NCI-H2081 treated with DMSO at 0.1 percent for 48 hours (cell line): ENCODE results near the gene KPNB1.

Source experiments
- DNase-seq: peaks from one replicate; lab custom pipeline; 2025; lab: John Stamatoyannopoulos, UW

The KPNB1 gene

DNA sequence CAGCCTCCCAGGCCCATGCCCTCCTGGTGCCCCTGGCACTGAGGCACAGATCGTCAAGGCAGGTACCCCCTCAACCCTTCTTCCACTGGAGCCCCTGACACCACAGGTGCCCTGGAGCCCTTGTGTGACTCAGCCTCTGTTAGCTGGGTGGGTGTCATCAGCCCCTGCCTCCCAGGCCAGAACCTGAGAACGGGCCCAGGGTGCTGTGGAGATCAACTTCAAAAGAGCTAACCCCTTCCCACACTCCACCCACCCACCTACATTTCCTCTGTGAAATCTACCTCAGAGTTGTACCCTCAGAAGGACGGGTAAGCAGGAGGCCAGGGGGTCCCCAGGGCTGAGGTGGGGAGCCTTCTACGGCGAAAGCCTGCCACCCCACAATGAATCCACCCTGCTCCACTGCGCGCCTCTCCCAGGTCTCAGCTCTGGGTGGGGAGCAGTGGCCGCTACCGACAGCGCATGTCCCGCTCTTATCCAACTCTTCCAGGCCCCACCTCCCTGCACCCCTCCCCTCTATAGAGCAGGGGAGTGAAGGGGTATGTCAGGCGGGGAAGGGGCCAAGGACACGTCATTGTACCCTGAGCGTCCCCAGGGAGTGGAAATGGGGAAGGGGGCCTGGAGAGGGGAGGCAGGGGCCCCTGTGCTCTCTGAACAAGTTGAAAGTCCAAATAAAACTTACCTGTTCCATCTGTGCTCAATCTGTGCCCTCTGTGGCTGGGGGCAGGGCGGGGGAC, 61.8 kb downstream of the KPNB1 start:
- no peak for DNase-seq

DNA sequence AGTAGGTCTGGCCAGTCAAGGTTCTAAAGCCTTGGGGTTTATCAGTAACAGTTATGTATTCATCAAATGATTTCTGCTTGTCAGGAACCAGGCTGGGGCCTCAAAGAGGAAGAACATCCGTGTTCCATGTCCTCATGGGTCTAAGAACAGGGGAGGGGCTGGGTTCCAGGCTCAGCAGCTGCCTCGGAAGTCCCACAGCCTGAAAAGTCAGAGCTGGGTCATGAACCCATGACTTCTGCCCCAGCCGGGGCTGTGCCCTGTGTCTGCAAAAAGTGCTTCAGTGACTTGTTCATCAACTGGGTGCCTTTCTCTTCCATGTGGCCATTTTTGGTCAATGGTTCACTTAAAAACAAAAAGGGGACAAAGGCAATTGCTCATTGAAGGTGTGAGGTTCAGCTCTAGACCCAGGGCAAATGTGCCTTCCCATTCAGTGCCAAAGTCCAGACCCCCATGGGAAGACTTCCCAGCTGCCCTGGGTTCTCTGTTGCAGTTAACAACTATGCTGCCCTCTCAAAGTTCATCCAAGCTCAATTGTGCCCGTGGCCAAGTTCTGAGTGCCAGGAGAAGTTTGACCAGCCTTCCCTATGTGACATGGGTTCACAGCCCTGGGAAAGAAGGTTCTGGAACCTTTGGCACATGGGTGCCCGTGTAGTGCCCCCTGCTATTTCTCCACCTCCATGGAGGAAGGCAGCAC, 62.8 kb downstream of the KPNB1 start:
- DNase-seq: no peak

DNA sequence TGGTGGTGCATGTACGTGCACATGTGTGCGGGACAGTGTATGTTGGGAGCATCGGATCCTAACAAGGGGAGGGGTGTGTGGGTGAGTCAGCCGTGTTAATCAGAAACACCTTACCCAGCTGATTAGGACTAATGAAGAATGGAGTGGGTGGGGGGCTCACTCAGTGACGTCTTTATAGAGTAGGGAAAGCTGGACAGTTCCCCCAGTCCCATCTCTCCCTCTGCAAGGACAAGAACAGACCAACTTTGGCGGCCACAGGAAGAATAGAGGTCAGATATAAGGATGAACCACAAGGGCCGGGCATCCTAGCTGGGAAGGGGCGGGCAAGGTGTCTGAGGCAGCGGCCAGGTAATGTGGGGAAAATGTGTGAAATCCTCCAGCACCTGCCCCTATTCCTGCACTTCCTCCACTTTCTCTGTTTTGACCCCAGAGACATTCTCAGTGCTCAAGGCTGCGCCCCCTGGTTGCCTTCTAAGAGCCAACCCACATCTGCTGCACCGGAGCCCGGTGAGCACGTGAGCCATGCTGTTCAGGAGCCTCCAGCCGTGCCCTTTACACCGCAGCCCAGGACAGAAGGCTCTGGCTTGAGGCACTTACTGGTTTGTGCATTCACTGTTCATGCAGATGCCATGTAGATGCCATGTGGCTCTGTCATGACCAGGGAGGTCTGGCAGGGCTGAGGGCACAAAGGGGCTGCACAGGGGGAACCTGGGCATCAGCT, 64.4 kb downstream of the KPNB1 start:
- DNase-seq: no peak

DNA sequence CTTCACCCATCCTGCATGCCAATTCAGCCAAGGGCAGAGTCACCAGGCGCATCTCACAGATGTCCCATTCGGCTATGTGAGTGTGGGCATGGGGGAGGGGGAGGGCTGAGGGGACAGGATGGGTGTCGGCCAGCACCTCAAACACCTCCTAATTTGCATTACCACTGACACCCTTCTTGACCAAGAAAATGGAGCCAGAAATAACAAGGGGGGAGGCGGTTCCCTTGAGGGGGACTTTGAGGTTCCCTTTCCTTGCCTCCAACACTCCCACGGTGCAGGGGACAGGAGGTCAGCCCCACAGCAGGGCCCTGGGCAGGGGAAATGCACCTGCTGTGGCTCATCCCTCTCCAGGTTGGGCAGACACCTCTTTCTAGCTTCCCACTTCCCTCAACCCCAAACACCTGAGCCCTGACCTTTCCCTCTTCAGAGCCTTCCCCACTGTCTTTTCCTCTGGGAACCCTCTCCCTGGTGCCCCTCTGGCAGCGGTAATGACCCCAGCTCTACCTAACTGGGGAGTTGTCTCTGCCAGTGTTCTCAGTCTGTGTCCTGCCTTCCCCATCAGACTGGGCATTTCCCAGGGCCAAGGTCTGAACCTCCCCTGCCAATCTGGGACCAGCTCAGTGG, 65.2 kb downstream of the KPNB1 start:
- DNase-seq: no peak

DNA sequence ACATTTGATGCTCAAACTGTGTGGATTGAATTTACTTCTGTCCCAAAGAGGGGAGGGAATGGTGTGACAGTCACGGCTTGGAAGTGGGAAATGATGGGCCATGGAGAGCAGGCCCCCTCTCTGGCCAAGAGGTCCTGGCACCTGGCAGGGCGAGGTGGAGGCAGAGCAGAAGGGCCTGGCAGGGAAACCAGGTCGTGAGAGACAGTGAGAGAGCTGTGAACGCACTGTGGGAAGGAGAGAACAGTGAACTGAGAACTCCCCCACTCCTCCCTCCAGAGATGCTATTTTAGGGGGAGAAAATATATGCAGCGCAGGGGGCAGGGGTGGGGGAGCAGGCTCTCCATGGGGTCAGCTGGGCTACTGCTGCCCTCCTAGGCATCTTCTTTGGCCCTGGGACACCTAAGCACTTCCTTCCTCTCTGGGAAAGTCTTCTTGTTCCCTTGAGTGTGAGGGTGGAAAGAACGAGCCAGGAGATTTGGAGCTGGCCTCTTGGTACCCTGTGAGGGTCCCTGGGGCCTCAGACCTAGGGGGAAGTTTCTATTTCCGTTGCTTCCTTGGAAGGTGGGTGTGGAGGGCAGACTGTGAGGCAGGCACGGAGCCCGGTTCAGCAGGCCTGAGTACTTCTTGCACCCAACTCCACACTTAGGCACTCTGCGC, 66.1 kb downstream of the KPNB1 start:
- DNase-seq: no peak

DNA sequence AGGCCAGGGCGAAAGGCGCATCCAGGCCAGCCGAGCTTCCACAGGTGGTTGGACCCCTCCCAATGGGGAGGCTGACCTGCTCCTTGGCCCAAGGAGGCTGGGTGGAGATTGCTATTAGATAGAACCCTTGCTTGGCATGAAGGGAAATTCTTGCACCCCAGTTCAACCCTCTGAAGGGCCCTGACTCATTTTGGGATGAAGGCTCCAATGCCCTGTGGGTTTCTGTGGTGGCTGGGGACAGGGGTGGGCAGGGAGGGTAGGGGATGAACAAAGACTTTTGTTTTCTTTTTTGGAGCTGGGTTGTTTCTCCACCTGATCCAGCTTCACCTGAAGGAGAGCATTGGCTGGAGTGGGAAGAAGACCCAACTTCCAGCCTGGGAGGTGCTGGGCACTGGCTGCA, 66.7 kb downstream of the KPNB1 start:
- DNase-seq: no peak

DNA sequence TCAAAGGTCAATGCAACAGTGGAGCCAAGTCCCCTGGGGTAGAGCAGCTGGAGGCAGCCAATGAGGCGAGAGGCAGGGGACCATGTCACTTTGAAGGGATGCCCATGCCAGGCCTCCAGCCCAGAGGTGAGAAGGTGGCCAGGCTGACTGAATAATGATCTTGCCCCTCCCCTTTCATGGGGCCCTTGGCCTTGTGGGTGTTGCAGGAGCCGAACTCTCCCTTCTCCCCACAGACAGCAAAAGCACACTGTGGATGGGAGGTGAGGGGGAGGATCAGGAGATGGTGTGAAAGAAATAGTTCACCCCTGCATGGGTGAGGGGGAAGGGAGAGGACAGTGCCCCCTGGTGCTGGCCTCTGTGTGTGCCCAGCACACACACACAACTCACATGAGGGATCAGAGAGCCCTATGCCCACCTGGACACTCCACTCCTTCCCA, 67.6 kb downstream of the KPNB1 start:
- no peak for DNase-seq

DNA sequence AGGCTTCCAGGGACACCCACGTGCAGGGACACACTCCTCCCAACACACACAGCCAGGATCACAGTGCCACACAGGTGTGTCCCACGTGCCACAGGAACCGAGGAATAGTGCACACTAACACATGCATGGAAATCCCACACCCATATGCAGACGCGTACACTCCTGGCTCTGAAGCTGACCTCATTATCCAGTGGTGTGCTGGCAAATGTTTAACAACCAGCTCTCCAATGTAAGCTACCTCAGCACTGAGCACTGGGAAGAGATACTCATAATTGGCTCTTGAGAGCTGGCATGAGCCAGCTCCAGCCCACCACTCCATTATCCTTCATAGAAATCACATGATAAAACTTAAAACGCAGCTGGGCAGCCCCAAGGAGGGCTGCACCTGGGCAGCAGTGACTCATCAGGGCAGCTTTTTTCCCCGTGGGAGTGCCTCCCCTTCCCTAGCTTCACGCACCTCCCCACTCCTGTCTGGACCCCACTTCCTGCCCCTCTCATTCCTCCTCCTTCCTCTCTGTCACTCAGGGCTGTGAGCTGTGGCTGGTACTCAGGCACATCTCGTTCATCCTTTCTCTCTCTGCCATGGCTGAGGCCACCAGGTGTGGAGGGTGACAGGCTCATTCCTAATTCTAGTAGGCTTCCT, 68.4 kb downstream of the KPNB1 start:
- no peak for DNase-seq

DNA sequence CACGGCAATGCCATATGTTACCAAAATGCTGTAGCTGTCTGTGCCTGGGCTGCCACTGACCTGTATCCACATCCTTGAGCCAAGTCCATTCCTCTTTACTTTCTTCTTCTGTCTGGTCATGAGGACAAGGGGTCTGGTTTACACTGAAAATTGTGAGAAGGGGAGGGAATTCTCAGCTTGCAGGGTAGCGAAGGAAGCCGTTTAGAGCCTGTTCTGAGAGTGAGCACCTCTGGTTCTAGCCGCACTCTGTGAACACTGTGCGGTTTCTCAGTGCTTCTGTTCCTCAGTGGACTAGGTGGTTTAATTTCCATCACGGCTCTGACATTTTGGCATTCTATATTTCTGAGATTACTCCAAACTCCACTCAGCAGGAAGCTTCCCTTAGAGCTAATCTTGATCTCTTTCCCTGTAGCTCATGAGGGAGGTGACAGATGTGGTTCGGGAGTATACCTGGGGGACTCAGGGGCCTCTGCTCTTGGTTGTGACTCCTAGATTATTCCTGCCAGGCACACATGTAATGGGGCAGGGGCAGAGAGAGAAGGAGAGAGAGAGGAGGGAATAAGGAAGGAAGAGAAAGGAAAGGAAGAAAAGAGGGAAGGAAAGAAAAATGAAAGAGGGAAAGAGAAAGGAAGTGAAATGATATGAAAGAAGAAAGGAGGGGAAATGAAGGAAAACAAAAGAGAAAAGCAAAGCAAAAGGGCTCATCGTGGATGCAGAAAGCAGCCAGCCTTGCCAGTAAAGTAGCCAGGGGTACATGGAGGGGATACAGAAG, 69.1 kb downstream of the KPNB1 start:
- no peak for DNase-seq

DNA sequence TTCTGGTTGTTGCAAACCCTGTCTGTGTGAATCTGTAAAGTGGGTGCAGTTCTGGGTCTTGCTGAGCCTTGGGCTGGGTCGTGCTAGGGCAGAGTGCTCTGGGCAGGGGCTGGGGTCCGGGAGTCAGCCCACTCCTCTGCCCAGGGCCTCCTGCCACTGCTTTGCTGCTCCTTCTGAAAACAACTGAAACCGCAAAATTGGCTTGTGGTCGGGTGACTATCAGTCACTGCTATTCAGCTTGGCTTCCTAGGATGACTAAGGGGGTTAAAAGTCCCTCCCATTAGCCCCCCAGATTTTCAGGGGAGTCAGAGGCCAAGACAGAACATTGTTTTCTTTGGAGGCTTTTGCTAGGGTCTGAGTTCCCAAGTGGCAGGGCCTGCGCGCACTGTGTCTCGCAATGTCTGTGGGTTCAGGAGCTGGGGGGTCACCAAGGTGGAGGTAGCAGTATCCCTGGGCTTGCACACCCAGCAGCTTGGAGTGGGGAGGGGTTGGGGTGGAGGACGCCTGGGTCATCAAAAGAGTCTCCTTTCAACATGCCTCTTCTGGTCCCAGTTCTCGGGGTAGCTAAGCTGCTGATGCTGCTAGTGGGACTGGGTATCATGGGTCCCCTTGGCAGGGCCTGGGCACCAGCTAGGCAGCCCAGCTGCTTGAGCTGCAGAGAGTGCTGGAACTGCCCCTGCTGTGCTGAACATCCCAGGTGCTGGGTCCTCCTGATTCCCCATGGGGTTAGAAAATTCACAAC, 69.9 kb downstream of the KPNB1 start:
- no peak for DNase-seq

DNA sequence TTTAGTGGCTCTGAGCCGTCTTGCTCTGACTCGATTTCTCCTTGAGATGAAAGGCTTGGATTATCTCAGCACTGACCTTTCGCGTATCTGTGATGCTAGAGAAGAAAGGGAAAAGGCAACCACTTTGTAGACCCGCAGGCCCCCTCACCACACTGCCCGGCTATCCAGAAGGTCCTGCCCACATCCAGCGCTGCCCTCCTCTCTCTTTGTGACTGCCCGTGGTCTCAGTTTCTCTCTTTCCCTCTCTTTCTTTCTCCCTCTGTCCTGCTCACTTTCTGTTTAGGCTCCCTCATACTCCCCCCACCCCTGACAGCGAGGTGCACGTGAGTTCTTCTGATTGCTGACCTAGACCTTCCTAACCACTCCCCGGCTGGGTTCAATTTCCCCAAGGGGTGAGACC, 70.5 kb downstream of the KPNB1 start:
- DNase-seq: no peak

DNA sequence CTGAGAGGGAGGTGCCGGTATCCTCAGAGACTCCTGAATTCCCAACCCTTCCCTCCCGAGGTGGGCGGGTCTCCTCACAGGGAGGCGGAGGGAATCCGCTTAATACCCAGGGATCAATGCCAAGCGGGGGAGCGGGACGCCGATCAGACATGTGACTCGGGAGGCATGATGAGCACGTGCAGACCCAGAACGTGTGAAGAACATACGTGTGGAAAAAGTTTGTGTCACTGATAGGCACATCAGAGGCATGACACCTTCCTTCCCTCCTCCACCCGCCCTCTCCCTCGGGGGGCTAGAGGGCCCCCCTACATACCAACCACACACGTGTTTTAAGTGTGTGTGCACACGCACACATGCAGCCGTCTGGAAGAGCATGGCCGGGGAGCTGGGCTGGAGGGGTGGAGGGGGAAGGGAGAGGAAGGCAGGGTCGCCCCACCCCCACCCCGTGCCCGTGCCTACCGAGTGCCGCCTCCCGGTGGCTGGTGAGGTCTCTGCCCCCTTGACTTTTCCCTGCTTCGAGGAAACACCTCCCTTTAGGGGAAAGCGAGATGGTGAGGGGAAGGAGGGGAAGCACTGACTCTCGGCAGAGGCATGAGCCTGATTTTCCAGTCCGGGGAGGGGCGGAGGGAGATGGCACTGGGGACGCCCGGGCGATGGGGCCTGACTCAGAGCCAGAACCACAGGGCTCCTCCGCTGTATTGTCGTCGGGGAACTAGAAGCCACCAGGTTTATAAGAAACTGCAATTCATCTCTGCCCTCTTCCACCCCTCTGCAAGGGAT, 71.2 kb downstream of the KPNB1 start:
- DNase-seq: no peak

DNA sequence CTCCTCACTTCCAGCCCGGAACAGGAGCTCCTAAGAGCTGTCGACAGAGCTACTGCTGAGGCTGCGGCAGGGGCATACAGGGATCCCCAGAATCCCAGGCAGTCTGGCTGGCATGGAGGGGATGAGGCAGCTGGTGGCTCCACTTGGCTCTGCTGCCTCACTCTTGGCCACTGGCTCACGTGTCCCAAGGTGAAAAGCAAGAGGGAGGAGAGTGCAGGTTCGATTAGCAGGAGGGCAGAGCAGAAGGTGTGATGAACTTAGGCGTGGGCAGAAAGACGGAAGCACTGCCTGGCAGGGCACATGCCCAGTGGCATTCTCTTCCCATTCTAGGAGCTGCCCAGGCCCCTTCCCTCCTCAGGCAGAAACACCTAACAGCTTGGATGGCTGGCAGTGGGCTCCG, 72.0 kb downstream of the KPNB1 start:
- DNase-seq: no peak

DNA sequence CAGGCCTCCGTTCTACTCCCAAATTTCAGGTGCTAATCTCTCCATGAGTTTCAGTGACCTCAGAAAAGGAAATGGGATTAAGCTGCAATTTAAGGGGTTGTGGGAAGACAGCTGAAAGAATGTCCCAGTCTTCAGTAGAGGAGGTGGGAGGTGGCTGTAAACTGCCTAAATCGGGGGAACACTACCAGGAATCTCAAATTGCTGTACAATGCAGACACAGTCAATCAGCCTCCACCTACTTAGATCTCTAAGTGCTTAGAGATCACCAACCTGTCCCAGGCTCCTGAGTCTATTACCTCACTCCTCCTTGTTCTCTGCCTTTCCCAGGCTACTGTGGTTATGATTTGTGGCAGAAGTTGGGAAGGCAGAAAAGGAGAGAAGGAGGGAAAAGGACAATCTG, 75.0 kb downstream of the KPNB1 start:
- no peak for DNase-seq

DNA sequence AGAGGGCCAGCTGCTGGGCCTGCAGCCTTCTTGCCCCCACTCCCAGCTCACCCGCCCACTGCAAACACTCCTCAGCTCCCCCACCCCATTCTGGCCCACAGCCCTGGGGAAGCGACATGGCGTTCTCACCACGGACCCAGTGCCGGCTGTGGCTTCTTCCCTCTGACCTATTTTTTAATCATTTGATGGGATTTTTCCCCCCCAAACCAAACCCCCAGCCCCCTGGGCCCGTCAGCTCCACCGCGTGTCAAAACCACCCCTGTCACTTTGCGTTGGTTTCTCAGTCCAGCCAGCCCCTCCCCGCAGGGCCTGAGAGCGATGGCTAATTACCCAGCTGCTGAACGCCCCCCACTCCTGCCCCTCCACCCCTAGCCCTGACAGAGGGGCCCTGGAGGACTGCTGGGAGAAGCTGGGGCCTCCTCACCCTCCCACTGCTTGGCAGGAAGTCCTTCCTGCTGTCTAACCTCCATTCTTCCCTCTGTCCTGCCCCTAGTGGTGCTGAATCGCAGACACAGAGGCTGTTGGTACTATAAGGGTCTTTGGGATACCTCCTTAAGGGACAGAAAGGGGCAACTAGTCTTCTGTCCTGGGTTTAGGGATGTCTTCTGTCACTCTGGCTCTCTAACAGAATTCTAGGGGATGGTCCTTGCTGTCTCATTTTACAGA, 75.9 kb downstream of the KPNB1 start:
- no peak for DNase-seq

DNA sequence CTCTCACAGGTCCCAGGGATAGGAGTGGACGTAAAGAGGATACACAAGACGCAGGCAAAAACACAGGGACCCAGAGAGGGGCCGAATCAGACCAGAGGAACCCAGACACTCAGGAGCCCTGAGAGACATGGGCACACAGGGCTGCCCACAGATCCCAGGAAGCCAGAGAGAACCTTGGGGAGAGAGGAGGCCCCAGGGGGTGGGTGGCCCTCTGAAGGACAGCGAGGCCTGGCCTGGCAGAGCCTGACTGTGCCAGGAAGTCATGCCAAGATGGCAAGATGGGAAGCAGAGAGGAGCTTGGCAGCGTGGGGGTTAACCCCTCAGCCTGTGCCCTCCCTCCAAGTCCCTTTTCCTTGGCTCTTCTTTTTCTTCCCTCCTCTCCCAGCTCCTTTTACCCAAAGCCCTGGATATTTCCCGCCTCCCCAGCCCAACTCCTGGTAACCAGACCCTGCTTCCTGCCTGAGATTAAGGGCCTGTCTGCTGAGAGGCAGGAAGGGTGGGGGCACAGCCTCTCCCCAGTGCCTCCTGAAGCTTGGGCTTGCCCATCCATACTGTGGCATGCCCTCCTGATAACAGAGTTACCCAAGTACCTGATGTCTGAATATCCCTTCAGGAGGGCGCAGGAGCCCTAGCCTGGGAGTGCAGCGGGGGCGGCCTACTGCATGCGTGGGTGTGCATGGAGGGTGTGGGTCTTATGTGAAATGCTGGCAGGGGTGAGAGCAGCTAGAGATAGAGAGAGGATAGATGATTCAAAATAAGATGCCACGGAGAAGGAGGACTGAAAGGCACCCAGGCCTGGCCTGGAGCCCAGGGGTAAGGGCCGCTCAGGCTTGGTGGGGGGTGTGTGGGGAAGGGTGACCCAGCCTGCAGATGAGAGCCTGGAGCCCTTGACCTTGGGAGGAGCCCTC, 77.3 kb downstream of the KPNB1 start:
- no peak for DNase-seq

DNA sequence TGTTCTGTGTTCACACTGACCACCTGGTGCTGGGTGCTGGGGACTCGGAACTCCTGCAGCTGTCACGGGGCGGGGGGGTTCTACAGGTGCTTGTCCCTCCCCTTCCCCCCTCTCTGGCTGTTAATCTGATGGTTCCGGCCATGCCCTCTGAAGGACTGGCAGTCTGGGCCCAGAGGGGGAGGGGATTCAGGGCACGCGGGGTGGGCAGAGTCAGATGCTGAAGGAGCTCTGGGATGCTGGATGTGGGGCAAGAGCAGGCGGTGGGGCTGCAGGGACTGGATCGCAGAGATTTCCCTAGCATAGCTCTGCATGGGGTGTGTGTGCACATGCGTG, 78.0 kb downstream of the KPNB1 start:
- no peak for DNase-seq
